GM12878 (cell line): Measurements from ENCODE around the gene TTLL13. TPM values are rescaled to one million over a fixed set of nuclear protein-coding genes. Genes with fewer than 3 reads are reported as not detected.

Source experiments
- BCLAF1 ChIP-seq: fragments of 450-650 bp; IDR thresholded peaks from 2 replicates; pipeline ENCODE4 v1.6.1; 2017; ENCODE audit warnings: antibody characterized with exemption, mild to moderate bottlenecking, moderate library complexity
- BMI1 ChIP-seq: fragments of 450-650 bp; IDR thresholded peaks from 2 replicates; pipeline ENCODE4 v1.6.1; 2016; ENCODE audit warnings: mild to moderate bottlenecking, moderate library complexity, borderline replicate concordance
- E2F8 ChIP-seq: fragments of 450-650 bp; IDR thresholded peaks from 2 replicates; pipeline ENCODE4 v1.6.1; 2018; ENCODE audit warnings: mild to moderate bottlenecking, low read depth, moderate library complexity; ENCODE audit not compliant: partially characterized antibody
- EED ChIP-seq: sonication (generic); IDR thresholded peaks from 2 replicates; pipeline ENCODE4 v1.6.1; 2016; ENCODE audit warnings: antibody characterized with exemption, low read depth
- EP300 ChIP-seq, 2 experiments: fragments of 150-350 bp in 1 of 2; IDR thresholded peaks; 2 replicates each; pipeline ENCODE4 v1.6.1; 2011 to 2012; ENCODE audit warnings: low read depth in 2 of 2, low read length in 2 of 2, borderline replicate concordance in 1 of 2, improper control_type of control experiment in 1 of 2, inconsistent platforms in 1 of 2; ENCODE audit not compliant: control insufficient read depth in 1 of 2
- ETV6 ChIP-seq, 2 experiments: fragments of 450-650 bp in 1 of 2; IDR thresholded peaks in 1 of 2; conservative IDR thresholded peaks in 1 of 2; 2 replicates each; pipeline ENCODE4 v1.6.1; 2014; ENCODE audit warnings: antibody characterized with exemption in 1 of 2, borderline replicate concordance in 1 of 2, low read depth in 1 of 2, mild to moderate bottlenecking in 1 of 2, moderate library complexity in 1 of 2
- FOXK2 ChIP-seq: fragments of 450-650 bp; IDR thresholded peaks from 2 replicates; pipeline ENCODE4 v1.6.1; 2017; ENCODE audit warnings: mild to moderate bottlenecking, moderate library complexity
- HDAC2 ChIP-seq: fragments of 200-600 bp; sonication (generic); IDR thresholded peaks from 2 replicates; pipeline ENCODE4 v1.6.1; 2017
- NBN ChIP-seq: fragments of 450-650 bp; IDR thresholded peaks from 2 replicates; pipeline ENCODE4 v1.6.1; 2016
- NR2C2 ChIP-seq: IDR thresholded peaks from 2 replicates; pipeline ENCODE4 v1.6.1; 2011; ENCODE audit warnings: borderline replicate concordance, low read depth; ENCODE audit not compliant: control insufficient read depth, insufficient read length
- PAX5 ChIP-seq: IDR thresholded peaks from 2 replicates; pipeline ENCODE4 v1.6.1; 2011; ENCODE audit warnings: low read depth, low read length, borderline replicate concordance
- POLR2AphosphoS2 ChIP-seq: IDR thresholded peaks from 2 replicates; pipeline ENCODE4 v1.6.1; 2011; ENCODE audit warnings: low read depth, mild to moderate bottlenecking, low read length, improper control_type of control experiment, moderate library complexity
- POLR2AphosphoS5 ChIP-seq: IDR thresholded peaks from 2 replicates; pipeline ENCODE4 v1.6.1; 2011; ENCODE audit warnings: mild to moderate bottlenecking, low read length, inconsistent platforms
- POU2F2 ChIP-seq: IDR thresholded peaks from 3 replicates; pipeline ENCODE4 v1.6.1; 2011; ENCODE audit warnings: low read depth, mild to moderate bottlenecking, low read length, borderline replicate concordance
- RELA ChIP-seq: fragments of 450-650 bp; IDR thresholded peaks from 2 replicates; pipeline ENCODE4 v1.8.0; 2014; ENCODE audit warnings: borderline replicate concordance; ENCODE audit not compliant: partially characterized antibody
- RUNX3 ChIP-seq: IDR thresholded peaks from 2 replicates; pipeline ENCODE4 v1.6.1; 2012; ENCODE audit warnings: low read length, inconsistent platforms
- SP1 ChIP-seq: IDR thresholded peaks from one replicate; pipeline ENCODE4 v1.6.1; 2011; ENCODE audit warnings: low read depth, low read length
- SPI1 ChIP-seq: IDR thresholded peaks from 2 replicates; pipeline ENCODE4 v1.6.1; 2011; ENCODE audit warnings: low read depth, mild to moderate bottlenecking, low read length, moderate library complexity, borderline replicate concordance; ENCODE audit not compliant: insufficient read depth
- SREBF1 ChIP-seq: IDR thresholded peaks from 2 replicates; pipeline ENCODE4 v1.6.1; 2012; ENCODE audit warnings: mild to moderate bottlenecking, low read length
- TBL1XR1 ChIP-seq: IDR thresholded peaks from 2 replicates; pipeline ENCODE4 v1.6.1; 2012; ENCODE audit warnings: low read depth, low read length, improper control_type of control experiment
- polyA plus RNA-seq, 11 experiments: library from polyadenylated mRNA; depleted of rRNA in 4 of 11; unstranded in 6 of 11; stranded (reverse) in 5 of 11; fragments of >200 nt; fragmentation: Nextera tagmentation in 4 of 11; fragmentation: Illumina TruSeq in 1 of 11; extraction: Ambion mirVana in 4 of 11; extraction: Trizol in 1 of 11; gene quantifications; 1 replicate in 1 of 11; 2 replicates in 10 of 11; pipeline versions ENCODE4 v1.2.1 to v1.2.3, GENCODE V29; 2011 to 2016; ENCODE audit warnings: inconsistent platforms in 2 of 11, missing spikeins in 2 of 11, low read depth in 1 of 11
- total RNA-seq, 4 experiments: library from RNA; depleted of rRNA in 3 of 4; stranded (reverse); fragments of >200 nt in 3 of 4; fragmentation: Illumina TruSeq in 1 of 4; extraction: Trizol in 1 of 4; gene quantifications; 2 replicates each; pipeline versions ENCODE4 v1.2.1 to v1.2.3, GENCODE V29; 2013 to 2021
- TF ChIP-seq, protein P1 (sequence below): fragments of 450-650 bp; formaldehyde crosslinking; IDR thresholded peaks from 2 replicates; pipeline ENCODE4 v1.4.0; 2022; ENCODE audit warnings: mild to moderate bottlenecking, moderate library complexity

TTLL13 gene
- total and polyA plus RNA-seq, 10 of the 15 experiments (the other 5 are each of a cell fraction or from before 2014, with no cell fraction given) = 0.03 to 0.32 (median 0.13) TPM; not detected in 1

GRCh38 chr15:90234096-90234988 lies 15.0 kb upstream of the TTLL13 start, which contains the start of gene GDPGP1 (continued):
- TF ChIP-seq, protein P1, sequence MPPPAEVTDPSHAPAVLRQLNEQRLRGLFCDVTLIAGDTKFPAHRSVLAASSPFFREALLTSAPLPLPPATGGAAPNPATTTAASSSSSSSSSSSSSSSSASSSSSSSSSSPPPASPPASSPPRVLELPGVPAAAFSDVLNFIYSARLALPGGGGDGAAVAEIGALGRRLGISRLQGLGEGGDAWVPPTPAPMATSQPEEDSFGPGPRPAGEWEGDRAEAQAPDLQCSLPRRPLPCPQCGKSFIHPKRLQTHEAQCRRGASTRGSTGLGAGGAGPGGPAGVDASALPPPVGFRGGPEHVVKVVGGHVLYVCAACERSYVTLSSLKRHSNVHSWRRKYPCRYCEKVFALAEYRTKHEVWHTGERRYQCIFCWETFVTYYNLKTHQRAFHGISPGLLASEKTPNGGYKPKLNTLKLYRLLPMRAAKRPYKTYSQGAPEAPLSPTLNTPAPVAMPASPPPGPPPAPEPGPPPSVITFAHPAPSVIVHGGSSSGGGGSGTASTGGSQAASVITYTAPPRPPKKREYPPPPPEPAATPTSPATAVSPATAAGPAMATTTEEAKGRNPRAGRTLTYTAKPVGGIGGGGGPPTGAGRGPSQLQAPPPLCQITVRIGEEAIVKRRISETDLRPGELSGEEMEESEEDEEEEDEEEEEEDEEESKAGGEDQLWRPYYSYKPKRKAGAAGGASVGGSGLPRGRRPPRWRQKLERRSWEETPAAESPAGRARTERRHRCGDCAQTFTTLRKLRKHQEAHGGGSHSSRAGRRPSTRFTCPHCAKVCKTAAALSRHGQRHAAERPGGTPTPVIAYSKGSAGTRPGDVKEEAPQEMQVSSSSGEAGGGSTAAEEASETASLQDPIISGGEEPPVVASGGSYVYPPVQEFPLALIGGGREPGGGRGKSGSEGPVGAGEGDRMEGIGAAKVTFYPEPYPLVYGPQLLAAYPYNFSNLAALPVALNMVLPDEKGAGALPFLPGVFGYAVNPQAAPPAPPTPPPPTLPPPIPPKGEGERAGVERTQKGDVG (CRISPR knock-in tag) = no peak
- TF ChIP-seq ETV6 (conservative IDR thresholded peaks at IDR 0.05 in 1 of 2, IDR thresholded peaks at IDR 0.05 in 1 of 2; ENCODE audit: borderline replicate concordance in 1 of 2, low read depth in 1 of 2) (no peak), BMI1 (no peak), EED (0 out of 2 replicates have a peak, but pooled peaks have one; percentile 8), FOXK2 (no peak), SPI1 (no peak), PAX5 (no peak), HDAC2 (no peak), POLR2AphosphoS5 (peak; percentile 90), E2F8 (no peak), EP300 (IDR thresholded peaks at IDR 0.05; ENCODE audit: borderline replicate concordance in 1 of 2, control insufficient read depth in 1 of 2, low read depth in 2 of 2, low read length in 2 of 2) (no peak), NBN (no peak; the same call in 1 of the 2 replicates), RUNX3 (no peak), TBL1XR1 (no peak), POU2F2 (no peak; the same call in 2 of the 3 replicates), POLR2AphosphoS2 (peak; percentile 82; the same call in 1 of the 2 replicates), SP1 (peak; percentile 78), RELA (no peak), SREBF1 (no peak), BCLAF1 (no peak), NR2C2 (no peak)
